GM23248 (cell line): Measurements from ENCODE around the gene MAGEB17.

Source experiments
- EZH2 ChIP-seq: fragments of 200-600 bp; sonication (generic); IDR thresholded peaks from 2 replicates; pipeline ENCODE4 v1.6.1; 2018; ENCODE audit warnings: antibody characterized with exemption, mild to moderate bottlenecking; ENCODE audit not compliant: insufficient read depth, poor library complexity, severe bottlenecking
- EZH2phosphoT487 ChIP-seq: fragments of 200-600 bp; sonication (generic); IDR thresholded peaks from 2 replicates; pipeline ENCODE4 v1.6.1; 2018; ENCODE audit warnings: antibody characterized with exemption, moderate library complexity, mild to moderate bottlenecking, low read depth; ENCODE audit not compliant: insufficient read depth

- TF ChIP-seq EZH2: no peak
- TF ChIP-seq EZH2phosphoT487: no peak
These were observed 32.1 kb downstream of the MAGEB17 start for GRCh38 chrX:16199343-16199742.
